Measurements from ENCODE around the gene CBLIF.

DNA sequence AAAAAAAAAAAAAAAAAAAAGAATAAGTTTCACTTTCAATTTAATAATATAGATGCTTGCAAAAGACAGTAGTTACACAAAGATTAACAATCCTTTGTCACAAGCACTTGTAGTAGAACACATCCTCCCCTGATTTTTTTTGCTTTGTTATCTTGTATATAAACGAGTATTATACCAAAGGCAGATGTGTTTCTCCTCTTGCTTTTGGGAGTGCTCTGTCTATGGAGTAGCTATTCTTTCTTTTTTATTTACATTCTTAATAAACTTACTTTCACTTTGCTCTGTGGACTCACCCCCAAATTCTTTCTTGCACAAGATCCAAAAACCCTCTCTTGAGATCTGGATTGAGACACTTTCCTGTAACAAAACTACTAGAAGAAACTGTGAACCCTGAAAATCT is 31.3 kb downstream of the CBLIF start:
- TF ChIP-seq POLR2AphosphoS5 (IDR thresholded peaks at IDR 0.05) = no peak
- no peak for TF ChIP-seq POLR2A (IDR thresholded peaks at IDR 0.05)
- TF ChIP-seq, protein P1, sequence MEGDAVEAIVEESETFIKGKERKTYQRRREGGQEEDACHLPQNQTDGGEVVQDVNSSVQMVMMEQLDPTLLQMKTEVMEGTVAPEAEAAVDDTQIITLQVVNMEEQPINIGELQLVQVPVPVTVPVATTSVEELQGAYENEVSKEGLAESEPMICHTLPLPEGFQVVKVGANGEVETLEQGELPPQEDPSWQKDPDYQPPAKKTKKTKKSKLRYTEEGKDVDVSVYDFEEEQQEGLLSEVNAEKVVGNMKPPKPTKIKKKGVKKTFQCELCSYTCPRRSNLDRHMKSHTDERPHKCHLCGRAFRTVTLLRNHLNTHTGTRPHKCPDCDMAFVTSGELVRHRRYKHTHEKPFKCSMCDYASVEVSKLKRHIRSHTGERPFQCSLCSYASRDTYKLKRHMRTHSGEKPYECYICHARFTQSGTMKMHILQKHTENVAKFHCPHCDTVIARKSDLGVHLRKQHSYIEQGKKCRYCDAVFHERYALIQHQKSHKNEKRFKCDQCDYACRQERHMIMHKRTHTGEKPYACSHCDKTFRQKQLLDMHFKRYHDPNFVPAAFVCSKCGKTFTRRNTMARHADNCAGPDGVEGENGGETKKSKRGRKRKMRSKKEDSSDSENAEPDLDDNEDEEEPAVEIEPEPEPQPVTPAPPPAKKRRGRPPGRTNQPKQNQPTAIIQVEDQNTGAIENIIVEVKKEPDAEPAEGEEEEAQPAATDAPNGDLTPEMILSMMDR (IDR thresholded peaks at IDR 0.05) = no peak
